Stomach (tissue), 9 donors: ENCODE measurements around the gene FARS2. TPM values are rescaled to one million over a fixed set of nuclear protein-coding genes. Genes with fewer than 3 reads are reported as not detected.

Source experiments
- DNase-seq, 2 donors: peaks; one replicate each; pipeline versions ENCODE4 v3.0.0 to v3.0.0-alpha.2; 2013 to 2019
- H3K27ac ChIP-seq, 5 donors: fragments of 200-600 bp in 4 of 5; sonication (generic) in 4 of 5; one replicate each; pipeline ENCODE4 v1.5.1; 2013 to 2019; ENCODE audit warnings: mild to moderate bottlenecking in 1 of 5, moderate library complexity in 1 of 5
- H3K27me3 ChIP-seq, 3 donors: fragments of 200-600 bp; sonication (generic); one replicate each; pipeline ENCODE4 v1.5.1; 2017 to 2019; ENCODE audit warnings: mixed run types in 1 of 3
- H3K36me3 ChIP-seq, 4 donors: fragments of 200-600 bp; sonication (generic); 1 replicate in 3 of 4; 2 replicates in 1 of 4; pipeline ENCODE4 v1.5.1; 2016 to 2019
- H3K4me1 ChIP-seq, 4 donors: fragments of 200-600 bp; sonication (generic); one replicate each; pipeline ENCODE4 v1.5.1; 2016 to 2019
- H3K4me3 ChIP-seq, 4 donors: fragments of 200-600 bp; sonication (generic) in 3 of 4; one replicate each; pipeline ENCODE4 v1.5.1; 2016 to 2019; ENCODE audit warnings: mild to moderate bottlenecking in 1 of 4
- H3K9me3 ChIP-seq, 4 donors: fragments of 200-600 bp; sonication (generic); one replicate each; pipeline ENCODE4 v1.5.1; 2016 to 2019
- CTCF ChIP-seq, 7 experiments: fragments of 450-650 bp in 4 of 7; fragments of 200-600 bp in 3 of 7; sonication (generic) in 3 of 7; IDR thresholded peaks; one replicate each; pipeline ENCODE4 v1.5.1; 2016 to 2019; ENCODE audit warnings: antibody characterized with exemption in 7 of 7, control low read depth in 2 of 7, mild to moderate bottlenecking in 1 of 7
- EP300 ChIP-seq: sonication (generic); formaldehyde crosslinking; IDR thresholded peaks from one replicate; pipeline ENCODE4 v1.6.1; 2017; ENCODE audit warnings: antibody characterized with exemption
- POLR2A ChIP-seq, 4 donors: fragments of 450-650 bp; IDR thresholded peaks; one replicate each; pipeline ENCODE4 v1.6.1; 2016; ENCODE audit warnings: antibody characterized with exemption in 4 of 4, control low read depth in 2 of 4, mild to moderate bottlenecking in 1 of 4, moderate library complexity in 1 of 4
- POLR2AphosphoS5 ChIP-seq, 3 donors: sonication (generic); formaldehyde crosslinking; IDR thresholded peaks; one replicate each; pipeline ENCODE4 v1.6.1; 2016; ENCODE audit warnings: antibody characterized with exemption in 3 of 3
- WGBS, 5 donors: extraction: QIAGEN DNeasy Blood & Tissue Kit in 3 of 5; methylation state at CpG; one replicate each; pipeline versions ENCODE4 v1.1.5 to v1.1.7; 2013 to 2018; 5-methylcytosine and 5-hydroxymethylcytosine counted together
- intact Hi-C: fragments of 100-400 bp; cut with DNase I; formaldehyde crosslinking; loops from one replicate; pipeline ENCODE4 v1.15.1; 2023; ENCODE audit warnings: low total_unique reads
- polyA plus RNA-seq, 3 donors: library from polyadenylated mRNA; stranded (reverse); fragments of 200-250 nt; gene quantifications; one replicate each; pipeline ENCODE4 v1.2.3, GENCODE V29; 2013
- total RNA-seq, 5 donors: library from RNA; depleted of rRNA; stranded (reverse); fragments of >200 nt; gene quantifications; one replicate each; pipeline versions ENCODE4 v1.1.0 to v1.2.3, GENCODE V29; 2014 to 2016
- donor health status: healthy with polysubstance abuse.
- donor health status: Bipolar disorder and iron deficiency.
- donor health status: healthy.

The FARS2 gene
- total and polyA plus RNA-seq, 8 donors: 3.8 to 47.8 (median 15.9) TPM

GRCh38 chr6:5771211-5771610 lies 509.9 kb downstream of the FARS2 start:
- no peak for TF ChIP-seq POLR2A (IDR thresholded peaks at IDR 0.05)
- TF ChIP-seq EP300: no peak
- TF ChIP-seq POLR2AphosphoS5 (IDR thresholded peaks at IDR 0.05): no peak
- no peak for TF ChIP-seq CTCF (IDR thresholded peaks at IDR 0.05)
- Histone ChIP-seq H3K36me3 (peaks cover 3 to 45% (median 31%) of the 10 kb centered on the region in 4 donors), H3K4me3 (no peak overlapping the region), H3K27me3 (no peaks in the 10 kb centered on the region), H3K4me1 (no peaks in the 10 kb centered on the region), H3K9me3 (peaks cover 0 to 16% (median 7%) of the 10 kb centered on the region in 4 donors), H3K27ac (no peak overlapping the region)
- DNase-seq: no peak
- WGBS, 5 donors: 90 to 99% (median 97%) methylated on average over 7 of the region's 7 CpGs
- intact Hi-C loops: no loop called here

- intact Hi-C loops: no loop called here
Observed at GRCh38 chr6:5771759-5772390, 510.6 kb downstream of the FARS2 start.

GRCh38 chr6:5772408-5773120 lies 511.3 kb downstream of the FARS2 start:
- intact Hi-C loops: no loop called here
- peaks cover 3 to 48% (median 31%) of the 10 kb centered on the region in 4 donors for H3K36me3 ChIP-seq
- H3K27me3 ChIP-seq: no peaks in the 10 kb centered on the region
- H3K4me3 ChIP-seq: no peak overlapping the region
- 94 to 97% (median 96%) methylated on average over 11 of the region's 11 CpGs for WGBS, 5 donors
- H3K9me3 ChIP-seq: peaks cover 0 to 5% (median 1%) of the 10 kb centered on the region in 4 donors
- no peak for DNase-seq
- H3K4me1 ChIP-seq: no peaks in the 10 kb centered on the region
- no peak for TF ChIP-seq POLR2A (IDR thresholded peaks at IDR 0.05)
- TF ChIP-seq POLR2AphosphoS5 (IDR thresholded peaks at IDR 0.05): no peak
- no peak for TF ChIP-seq EP300
- no peak for TF ChIP-seq CTCF (IDR thresholded peaks at IDR 0.05)
- no peak overlapping the region for H3K27ac ChIP-seq

More at GRCh38 chr6:5771759-5772390, 510.6 kb downstream of the FARS2 start:
- TF ChIP-seq POLR2AphosphoS5 (IDR thresholded peaks at IDR 0.05) (no peak), EP300 (no peak), CTCF (IDR thresholded peaks at IDR 0.05) (no peak), POLR2A (IDR thresholded peaks at IDR 0.05) (no peak)
- Histone ChIP-seq H3K27ac (no peak overlapping the region), H3K27me3 (no peaks in the 10 kb centered on the region), H3K4me1 (no peaks in the 10 kb centered on the region), H3K4me3 (no peak overlapping the region), H3K36me3 (peaks cover 3 to 48% (median 31%) of the 10 kb centered on the region in 4 donors), H3K9me3 (peaks cover 0 to 10% (median 5%) of the 10 kb centered on the region in 4 donors)
- DNase-seq: no peak
- WGBS, 5 donors: 91 to 96% (median 95%) methylated on average over 6 of the region's 6 CpGs

- 95 to 98% (median 97%) methylated on average over 6 of the region's 6 CpGs for WGBS, 5 donors
- intact Hi-C loops: no loop called here
- H3K27ac ChIP-seq: no peak overlapping the region
- no peaks in the 10 kb centered on the region for H3K9me3 ChIP-seq
- DNase-seq: no peak
- H3K27me3 ChIP-seq: no peaks in the 10 kb centered on the region
- H3K4me1 ChIP-seq: no peaks in the 10 kb centered on the region
- H3K4me3 ChIP-seq: no peak overlapping the region
- peaks cover 3 to 47% (median 29%) of the 10 kb centered on the region in 4 donors for H3K36me3 ChIP-seq
- no peak for TF ChIP-seq POLR2AphosphoS5 (IDR thresholded peaks at IDR 0.05)
- no peak for TF ChIP-seq POLR2A (IDR thresholded peaks at IDR 0.05)
- TF ChIP-seq EP300: no peak
- TF ChIP-seq CTCF (IDR thresholded peaks at IDR 0.05): no peak
Observed at GRCh38 chr6:5776104-5776503, 514.8 kb downstream of the FARS2 start.
